Lung (tissue), 12 donors: ENCODE data around the gene B3GAT3. TPM values are rescaled to one million over a fixed set of nuclear protein-coding genes. Genes with fewer than 3 reads are reported as not detected.

Experiments
- ATAC-seq: fragments of 200-7000 bp; cut with Tn5 transposase; one replicate; pipeline ENCODE4 v1.9.1; 2020; ENCODE audit warnings: moderate number of reproducible peaks; ENCODE audit not compliant: insufficient read depth, low FRiP score
- DNase-seq, 3 donors: peaks; one replicate each; pipeline ENCODE4 v3.0.0-alpha.2; 2013 to 2017
- H3K27ac ChIP-seq, 2 donors: one replicate each; pipeline ENCODE4 v1.5.1; 2013; ENCODE audit warnings: mild to moderate bottlenecking in 2 of 2, moderate library complexity in 2 of 2, control low read depth in 1 of 2, inconsistent platforms in 1 of 2, low read depth in 1 of 2, low read length in 1 of 2
- H3K27me3 ChIP-seq, 3 donors: one replicate each; pipeline ENCODE4 v1.5.1; 2013; ENCODE audit warnings: low read length in 2 of 3; ENCODE audit not compliant: control insufficient read depth in 3 of 3, insufficient read depth in 3 of 3
- H3K36me3 ChIP-seq, 4 donors: one replicate each; pipeline ENCODE4 v1.5.1; 2013; ENCODE audit warnings: low read length in 4 of 4, mild to moderate bottlenecking in 1 of 4, moderate library complexity in 1 of 4; ENCODE audit not compliant: control insufficient read depth in 4 of 4, insufficient read depth in 4 of 4
- H3K4me1 ChIP-seq, 5 donors: one replicate each; pipeline ENCODE4 v1.5.1; 2013; ENCODE audit warnings: low read length in 5 of 5, mild to moderate bottlenecking in 2 of 5, moderate library complexity in 1 of 5; ENCODE audit not compliant: control insufficient read depth in 5 of 5, insufficient read depth in 5 of 5
- H3K4me3 ChIP-seq: one replicate; pipeline ENCODE4 v1.5.1; 2013; ENCODE audit warnings: mild to moderate bottlenecking, control low read depth, moderate library complexity
- H3K9ac ChIP-seq, 2 donors: one replicate each; pipeline ENCODE4 v1.5.1; 2013; ENCODE audit warnings: low read length in 2 of 2, control low read depth in 1 of 2; ENCODE audit not compliant: insufficient read depth in 1 of 2
- H3K9me3 ChIP-seq, 4 donors: one replicate each; pipeline ENCODE4 v1.5.1; 2013; ENCODE audit warnings: low read length in 3 of 4, mild to moderate bottlenecking in 1 of 4, moderate library complexity in 1 of 4; ENCODE audit not compliant: control insufficient read depth in 4 of 4, insufficient read depth in 3 of 4
- CTCF ChIP-seq: IDR thresholded peaks from 2 replicates; pipeline ENCODE4 v1.5.1; 2012; ENCODE audit warnings: mild to moderate bottlenecking; ENCODE audit errors: control extremely low read depth, extremely low read depth
- WGBS, 2 donors: extraction: QIAGEN DNeasy Blood & Tissue Kit; methylation state at CpG; one replicate each; pipeline ENCODE4 v1.1.7; 2013; 5-methylcytosine and 5-hydroxymethylcytosine counted together
- polyA plus RNA-seq, 2 donors: library from polyadenylated mRNA; stranded (reverse); fragments of 200-250 nt; gene quantifications; one replicate each; pipeline ENCODE4 v1.2.1, GENCODE V29; 2013
- total RNA-seq, 2 donors: library from RNA; depleted of rRNA in 1 of 2; stranded (reverse); fragments of >200 nt in 1 of 2; gene quantifications; one replicate each; pipeline ENCODE4 v1.2.1, GENCODE V29; 2014 to 2021
- donor health status: control.
- donor health status: control.
- donor health status: Bipolar disorder and iron deficiency.
- donor health status: healthy.
- donor health status: DM: yes; HTN: yes; CAD: no.

Gene B3GAT3
- total and polyA plus RNA-seq, 4 donors, result 14.6 to 58.0 (median 49.5) TPM

GRCh38 chr11:62644220-62644619 is 22.4 kb upstream of the B3GAT3 start:
- DNase-seq (no peak), ATAC-seq (no peak)
- no peaks in the 10 kb centered on the region for H3K27me3 ChIP-seq
- no peak overlapping the region for H3K27ac ChIP-seq
- H3K9me3 ChIP-seq, result no peaks in the 10 kb centered on the region
- H3K4me3 ChIP-seq, result no peak overlapping the region
- TF ChIP-seq CTCF, result no peak
- WGBS, 2 donors, result 78 to 85% methylated on average over 8 of the region's 8 CpGs
- H3K9ac ChIP-seq, result no peak overlapping the region
- peaks cover 0 to 23% (median 17%) of the 10 kb centered on the region in 4 donors for H3K36me3 ChIP-seq
- H3K4me1 ChIP-seq, result peaks cover 0 to 14% (median 6%) of the 10 kb centered on the region in 5 donors

DNA sequence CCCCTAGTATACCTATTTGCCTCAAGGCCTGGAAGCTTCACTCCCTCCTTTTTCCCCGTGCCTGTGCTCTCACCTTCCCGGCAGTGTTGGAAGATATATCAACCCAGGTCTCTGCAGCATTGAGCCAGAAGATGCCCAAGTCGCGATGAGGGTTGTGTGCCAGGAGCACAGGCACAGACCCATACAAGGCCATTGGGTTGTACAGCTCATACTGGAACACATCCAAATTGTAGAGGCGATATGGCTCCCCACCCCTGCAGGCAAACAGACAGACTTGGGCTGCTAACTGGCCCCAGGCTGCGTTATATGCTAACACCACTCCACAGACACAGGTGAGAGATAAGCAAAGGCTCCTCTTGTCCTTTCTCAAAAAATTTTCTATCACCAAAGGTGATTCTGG is 10.7 kb upstream of the B3GAT3 start:
- Histone ChIP-seq H3K4me1 (no peaks in the 10 kb centered on the region), H3K9me3 (no peaks in the 10 kb centered on the region), H3K4me3 (no peak overlapping the region), H3K9ac (no peak overlapping the region), H3K27ac (no peak overlapping the region), H3K27me3 (no peaks in the 10 kb centered on the region), H3K36me3 (peaks cover 37 to 64% (median 62%) of the 10 kb centered on the region in 4 donors)
- WGBS, 2 donors, result 94 to 96% methylated on average over 6 of the region's 6 CpGs
- no peak for TF ChIP-seq CTCF
- ATAC-seq (no peak), DNase-seq (no peak)

GRCh38 chr11:62627713-62628112 is 5.9 kb upstream of the B3GAT3 start:
- Histone ChIP-seq H3K4me3 (no peak overlapping the region), H3K9me3 (no peaks in the 10 kb centered on the region), H3K27me3 (no peaks in the 10 kb centered on the region), H3K4me1 (peaks cover 0 to under 1% (median 0%) of the 10 kb centered on the region in 5 donors), H3K27ac (no peak overlapping the region), H3K36me3 (peaks cover 26 to 64% (median 62%) of the 10 kb centered on the region in 4 donors), H3K9ac (no peak overlapping the region)
- ATAC-seq (no peak), DNase-seq (no peak)
- 84 to 90% methylated on average over 3 of the region's 3 CpGs for WGBS, 2 donors
- TF ChIP-seq CTCF, result no peak

GRCh38 chr11:62622476-62623089 is 797 bp upstream of the B3GAT3 start:
- no peak for ATAC-seq
- peak overlapping the region; percentile 80 to 95 for H3K27ac ChIP-seq
- H3K36me3 ChIP-seq, result peaks cover 7 to 24% (median 23%) of the 10 kb centered on the region in 4 donors
- TF ChIP-seq CTCF, result no peak
- H3K4me3 ChIP-seq, result no peak overlapping the region
- 88% methylated on average over 7 of the region's 7 CpGs for WGBS, 2 donors
- no peak for DNase-seq
- peaks cover 0 to 15% (median 6%) of the 10 kb centered on the region in 5 donors for H3K4me1 ChIP-seq
- no peaks in the 10 kb centered on the region for H3K9me3 ChIP-seq
- no peaks in the 10 kb centered on the region for H3K27me3 ChIP-seq
- no peak overlapping the region for H3K9ac ChIP-seq
